T-cell (primary cell): Measurements from ENCODE around the gene MICA. TPM values are rescaled to one million over a fixed set of nuclear protein-coding genes. Genes with fewer than 3 reads are reported as not detected.
"Not testable (repeated sequence)": the region's sequence is repeated elsewhere in the genome, so short reads cannot be mapped to it uniquely, and the experiment has no call there.

Experiments used
- ATAC-seq, 4 experiments: fragments of 200-7000 bp in 3 of 4; fragments of 150-1000 bp in 1 of 4; cut with Tn5 transposase; replicated peaks in 1 of 4; 1 replicate in 3 of 4; 2 replicates in 1 of 4; pipeline ENCODE4 v1.10.0; 2021; ENCODE audit warnings: moderate library complexity in 3 of 4, mild to moderate bottlenecking in 2 of 4, moderate number of reproducible peaks in 1 of 4
- CTCF ChIA-PET, 2 donors: fragments of 300-600 bp; sonication (Branson Sonifier 250); formaldehyde crosslinking; loops; one replicate each; lab custom pipeline; 2022; ENCODE audit warnings: antibody characterized with exemption in 2 of 2; lab: Charles Lee
- POLR2A ChIA-PET, 2 donors: fragments of 300-600 bp; sonication (Branson Sonifier 250); formaldehyde crosslinking; loops; one replicate each; lab custom pipeline; 2022; ENCODE audit warnings: antibody characterized with exemption in 2 of 2; lab: Charles Lee
- DNase-seq, 35 experiments: peaks; one replicate each; pipeline versions ENCODE4 v3.0.0 to v3.0.0-alpha.2; 2013 to 2023
- H3K27ac ChIP-seq: one replicate; pipeline ENCODE4 v1.5.1; 2013; ENCODE audit warnings: low read length
- H3K27me3 ChIP-seq, 2 experiments: replicated peaks in 1 of 2; 1 replicate in 1 of 2; 2 replicates in 1 of 2; pipeline versions ENCODE4 v1.6.1 to v1.7.0; 2013; ENCODE audit warnings: low read length in 1 of 2, mixed read lengths in 1 of 2; ENCODE audit not compliant: control insufficient read depth in 2 of 2, insufficient read depth in 2 of 2; ENCODE audit errors: extremely low read depth in 1 of 2
- H3K36me3 ChIP-seq, 2 donors: 1 replicate in 1 of 2; 2 replicates in 1 of 2; pipeline versions ENCODE4 v1.6.1 to v1.7.0; 2013; ENCODE audit warnings: low read length in 1 of 2; ENCODE audit not compliant: control insufficient read depth in 2 of 2, insufficient read depth in 1 of 2; ENCODE audit errors: extremely low read depth in 1 of 2
- H3K4me1 ChIP-seq, 2 experiments: 1 replicate in 1 of 2; 2 replicates in 1 of 2; pipeline versions ENCODE4 v1.6.1 to v1.7.0; 2013; ENCODE audit warnings: low read length in 2 of 2, mixed read lengths in 1 of 2; ENCODE audit not compliant: insufficient read depth in 2 of 2, control insufficient read depth in 1 of 2; ENCODE audit errors: extremely low read depth in 1 of 2
- H3K4me3 ChIP-seq, 2 donors: 1 replicate in 1 of 2; 2 replicates in 1 of 2; pipeline versions ENCODE4 v1.5.1 to v1.7.0; 2013; ENCODE audit warnings: mild to moderate bottlenecking in 2 of 2, low read length in 1 of 2, moderate library complexity in 1 of 2; ENCODE audit not compliant: control insufficient read depth in 1 of 2; ENCODE audit errors: extremely low read depth in 1 of 2
- H3K9me3 ChIP-seq: 2 replicates; pipeline ENCODE4 v1.7.0; 2013
- H3K27ac Mint-ChIP-seq, 2 donors: one replicate each; pipeline ENCODE4 v1.8.0; 2020 to 2021; ENCODE audit warnings: mild to moderate bottlenecking in 2 of 2, mixed read lengths in 2 of 2
- H3K27me3 Mint-ChIP-seq, 2 donors: one replicate each; pipeline ENCODE4 v1.8.0; 2021 to 2022; ENCODE audit warnings: mixed read lengths in 2 of 2
- H3K36me3 Mint-ChIP-seq: one replicate; pipeline ENCODE4 v1.8.0; 2021; ENCODE audit warnings: mixed read lengths
- H3K4me1 Mint-ChIP-seq, 3 donors: one replicate each; pipeline ENCODE4 v1.8.0; 2020 to 2022; ENCODE audit warnings: mixed read lengths in 3 of 3, mild to moderate bottlenecking in 1 of 3
- H3K4me3 Mint-ChIP-seq, 3 donors: one replicate each; pipeline ENCODE4 v1.8.0; 2020 to 2022; ENCODE audit warnings: mild to moderate bottlenecking in 3 of 3, mixed read lengths in 3 of 3, moderate library complexity in 3 of 3
- H3K9me3 Mint-ChIP-seq, 3 donors: one replicate each; pipeline ENCODE4 v1.8.0; 2020 to 2022; ENCODE audit warnings: mixed read lengths in 3 of 3
- WGBS: methylation state at CpG from one replicate; pipeline ENCODE4 v1.1.5; 2013; ENCODE audit warnings: missing lambda C conversion rate; ENCODE audit not compliant: insufficient coverage; 5-methylcytosine and 5-hydroxymethylcytosine counted together
- total RNA-seq, 35 experiments: library from RNA in 6 of 35; stranded (reverse) in 6 of 35; fragments of 120-200 nt in 1 of 35; gene quantifications; one replicate each; pipeline versions ENCODE4 v1.2.1 to v1.2.4 and lab custom pipeline; 2013 to 2026

The MICA gene
- total RNA-seq, 5 donors from 2014 or later (not counting 1 experiment from before 2014, with no cell fraction given): 5.5 to 24.0 (median 14.9) TPM

DNA sequence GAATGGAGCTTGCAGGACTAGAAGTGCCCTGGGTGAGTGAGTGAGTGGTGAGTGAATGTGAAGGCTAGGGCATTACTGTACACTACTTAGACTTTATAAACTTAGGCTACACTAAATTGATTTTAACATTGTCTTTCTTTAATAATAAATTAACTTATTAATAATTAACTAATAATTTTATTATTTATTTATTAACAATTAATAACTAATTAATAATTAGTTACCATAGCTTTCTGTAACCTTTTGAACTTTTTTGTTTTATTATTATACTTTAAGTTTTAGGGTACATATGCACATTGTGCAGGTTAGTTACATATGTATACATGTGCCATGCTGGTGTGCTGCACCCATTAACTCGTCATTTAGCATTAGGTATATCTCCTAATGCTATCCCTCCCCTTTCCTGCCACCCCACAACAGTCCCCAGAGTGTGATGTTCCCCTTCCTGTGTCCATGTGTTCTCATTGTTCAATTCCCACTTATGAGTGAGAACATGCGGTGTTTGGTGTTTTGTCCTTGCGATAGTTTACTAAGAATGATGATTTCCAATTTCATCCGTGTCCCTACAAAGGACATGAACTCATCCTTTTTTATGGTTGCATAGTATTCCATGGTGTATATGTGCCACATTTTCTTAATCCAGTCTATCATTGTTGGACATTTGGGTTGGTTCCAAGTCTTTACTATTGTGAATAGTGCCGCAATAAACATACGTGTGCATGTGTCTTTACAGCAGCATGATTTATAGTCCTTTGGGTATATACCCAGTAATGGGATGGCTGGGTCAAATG is 43.8 kb downstream of the MICA start:
- ChIA-PET CTCF (interaction anchor here in 1 of 2 donors (0.5 kb wide), 1 partner anchor 46 kb away, joined by 3 read pairs; no protein-coding TSS in a partner anchor), POLR2A (interaction anchor here in 1 of 2 donors (0.6 kb wide), 1 partner anchor 42 kb away, joined by 3 read pairs; no protein-coding TSS in a partner anchor)
- H3K27me3 ChIP-seq: peaks cover 0 to 11% of the 10 kb centered on the region in 2 experiments
- WGBS: no CpG with 5 or more reads among the region's 6 CpGs
- H3K4me1 Mint-ChIP-seq, H3K9me3 ChIP-seq, H3K9me3 Mint-ChIP-seq, H3K36me3 Mint-ChIP-seq, H3K27ac ChIP-seq, DNase-seq, H3K27ac Mint-ChIP-seq, ATAC-seq, H3K4me1 ChIP-seq, H3K36me3 ChIP-seq, H3K4me3 Mint-ChIP-seq, H3K4me3 ChIP-seq: not testable (repeated sequence)
- H3K27me3 Mint-ChIP-seq: peaks cover 18 to 40% of the 10 kb centered on the region in 2 donors

DNA sequence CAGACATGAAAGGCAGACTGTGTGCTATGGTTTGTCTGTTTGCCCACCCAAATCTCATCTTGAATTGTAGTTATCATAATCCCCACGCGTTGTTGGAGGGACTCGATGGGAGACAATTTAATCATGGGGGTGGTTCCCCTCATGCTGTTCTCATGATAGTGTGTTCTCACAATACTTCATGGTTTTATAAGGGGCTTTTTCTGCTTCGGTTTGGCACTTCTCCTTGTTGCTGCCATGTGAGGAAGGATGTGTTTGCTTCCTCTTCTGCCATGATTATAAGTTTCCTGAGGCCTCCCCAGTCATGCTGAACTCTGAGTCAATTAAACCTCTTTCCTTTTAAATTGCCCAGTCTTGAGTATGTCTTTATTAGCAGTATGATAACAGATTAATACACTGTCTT is 47.4 kb downstream of the MICA start:
- POLR2A ChIA-PET: no interaction called here
- Histone ChIP-seq H3K27me3 (peaks cover 0 to 2% of the 10 kb centered on the region in 2 experiments), H3K4me1 (no peaks in the 10 kb centered on the region), H3K36me3 (no peaks in the 10 kb centered on the region), H3K4me3 (no peak overlapping the region), H3K27ac (no peak overlapping the region), H3K9me3 (peaks cover 17% of the 10 kb centered on the region)
- ATAC-seq (no peak), DNase-seq (no peak)
- H3K4me1 Mint-ChIP-seq: no peaks in the 10 kb centered on the region
- CTCF ChIA-PET: no interaction called here
- no peak overlapping the region for H3K4me3 Mint-ChIP-seq
- H3K36me3 Mint-ChIP-seq: peaks cover 5% of the 10 kb centered on the region
- WGBS: no CpG with 5 or more reads among the region's 4 CpGs
- H3K27ac Mint-ChIP-seq: no peak overlapping the region
- H3K27me3 Mint-ChIP-seq: peaks cover 11 to 17% of the 10 kb centered on the region in 2 donors
- peaks cover 4 to 13% (median 7%) of the 10 kb centered on the region in 3 donors for H3K9me3 Mint-ChIP-seq

DNA sequence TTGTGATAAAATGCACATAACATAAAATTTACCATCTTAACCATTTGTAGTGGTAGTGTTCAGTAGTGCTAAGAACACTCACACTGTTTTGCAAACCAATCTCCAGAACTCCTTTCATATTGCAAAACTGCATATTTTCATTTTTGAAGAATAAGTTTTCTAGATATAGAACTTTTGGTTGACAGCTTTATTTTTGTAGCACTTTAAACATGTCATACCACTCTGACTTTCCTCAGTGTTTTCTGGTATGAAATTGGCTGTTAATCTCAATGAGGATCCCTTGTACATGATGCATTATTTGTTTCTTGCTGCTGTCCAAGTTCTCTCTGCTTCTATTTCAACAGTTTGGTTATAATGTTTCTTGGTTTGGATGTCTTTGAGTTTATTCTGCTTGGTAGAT is 49.5 kb downstream of the MICA start:
- CTCF ChIA-PET: no interaction called here
- H3K27ac Mint-ChIP-seq: no peak overlapping the region

DNA sequence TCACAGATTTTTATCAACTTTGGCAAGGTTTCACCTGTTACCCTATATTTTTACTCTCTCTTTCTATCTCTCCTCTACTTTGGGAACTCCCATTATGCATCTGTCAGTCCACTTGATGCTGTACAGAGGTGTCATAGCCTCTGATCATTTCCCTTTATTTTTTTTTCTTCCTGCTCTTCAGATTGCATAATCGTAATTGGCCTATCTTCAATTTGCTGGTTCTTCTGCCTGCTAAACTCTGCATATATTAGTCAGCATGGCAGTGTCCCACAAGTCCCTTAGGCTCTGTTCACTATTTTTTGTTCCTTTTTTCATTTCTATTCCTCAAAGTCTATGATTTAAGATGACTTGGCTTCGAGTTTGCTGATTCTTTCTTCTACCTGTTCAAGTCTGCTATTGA is 49.9 kb downstream of the MICA start:
- H3K27ac ChIP-seq: no peak overlapping the region
- Mint-ChIP-seq H3K4me1 (no peaks in the 10 kb centered on the region), H3K27me3 (peaks cover 6 to 12% of the 10 kb centered on the region in 2 donors), H3K27ac (no peak overlapping the region), H3K9me3 (peaks cover 4 to 13% (median 7%) of the 10 kb centered on the region in 3 donors), H3K4me3 (no peak overlapping the region), H3K36me3 (peaks cover 5% of the 10 kb centered on the region)
- H3K9me3 ChIP-seq: peaks cover 17% of the 10 kb centered on the region
- no peak overlapping the region for H3K4me3 ChIP-seq
- H3K4me1 ChIP-seq: no peaks in the 10 kb centered on the region
- H3K27me3 ChIP-seq: no peaks in the 10 kb centered on the region
- no peaks in the 10 kb centered on the region for H3K36me3 ChIP-seq
- no peak for ATAC-seq
- CTCF ChIA-PET: no interaction called here
- POLR2A ChIA-PET: no interaction called here
- DNase-seq: no peak
- WGBS: 100% methylated on average over 1 of the region's 2 CpGs

More for the DNA sequence above, 49.5 kb downstream of the MICA start:
- Histone ChIP-seq H3K36me3 (no peaks in the 10 kb centered on the region), H3K4me3 (no peak overlapping the region), H3K27ac (no peak overlapping the region), H3K27me3 (no peaks in the 10 kb centered on the region), H3K9me3 (peaks cover 17% of the 10 kb centered on the region), H3K4me1 (no peaks in the 10 kb centered on the region)
- DNase-seq (no peak), ATAC-seq (no peak)
- peaks cover 6 to 12% of the 10 kb centered on the region in 2 donors for H3K27me3 Mint-ChIP-seq
- H3K4me3 Mint-ChIP-seq: no peak overlapping the region
- H3K9me3 Mint-ChIP-seq: peaks cover 4 to 13% (median 7%) of the 10 kb centered on the region in 3 donors
- POLR2A ChIA-PET: no interaction called here
- H3K36me3 Mint-ChIP-seq: peaks cover 5% of the 10 kb centered on the region
- H3K4me1 Mint-ChIP-seq: no peaks in the 10 kb centered on the region

DNA sequence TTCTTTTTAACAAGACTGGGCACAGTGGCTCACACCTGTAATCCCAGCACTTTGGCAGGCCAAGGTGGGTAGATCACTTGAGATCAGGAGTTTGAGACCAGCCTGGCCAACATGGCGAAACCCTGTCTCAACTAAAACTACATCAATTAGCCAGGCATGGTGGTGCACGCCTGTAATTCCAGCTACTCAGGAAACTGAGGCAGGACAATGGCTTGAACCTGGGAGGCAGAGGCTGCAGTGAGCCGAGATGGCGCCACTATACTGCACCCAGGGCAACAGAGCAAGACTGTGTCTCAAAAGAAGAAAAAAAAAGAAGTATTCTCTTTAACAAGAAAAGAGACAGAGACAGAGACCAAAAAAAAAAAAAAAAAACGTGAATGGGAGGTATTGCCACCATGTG is 56.5 kb downstream of the MICA start:
- H3K4me3 ChIP-seq, H3K9me3 Mint-ChIP-seq, H3K27ac ChIP-seq, POLR2A ChIA-PET, H3K27me3 Mint-ChIP-seq, H3K36me3 ChIP-seq, H3K4me3 Mint-ChIP-seq, H3K9me3 ChIP-seq, H3K27ac Mint-ChIP-seq, DNase-seq, H3K27me3 ChIP-seq, ATAC-seq: not testable (repeated sequence)
- peaks cover 12 to 23% of the 10 kb centered on the region in 2 experiments for H3K4me1 ChIP-seq
- Mint-ChIP-seq H3K36me3 (peaks cover 12% of the 10 kb centered on the region), H3K4me1 (peaks cover 25 to 33% (median 28%) of the 10 kb centered on the region in 3 donors)
- CTCF ChIA-PET: interaction anchor here in 1 of 2 donors (0.6 kb wide), 1 partner anchor 21 kb away, joined by 3 read pairs; no protein-coding TSS in a partner anchor
- WGBS: 93% methylated on average over 2 of the region's 5 CpGs

DNA sequence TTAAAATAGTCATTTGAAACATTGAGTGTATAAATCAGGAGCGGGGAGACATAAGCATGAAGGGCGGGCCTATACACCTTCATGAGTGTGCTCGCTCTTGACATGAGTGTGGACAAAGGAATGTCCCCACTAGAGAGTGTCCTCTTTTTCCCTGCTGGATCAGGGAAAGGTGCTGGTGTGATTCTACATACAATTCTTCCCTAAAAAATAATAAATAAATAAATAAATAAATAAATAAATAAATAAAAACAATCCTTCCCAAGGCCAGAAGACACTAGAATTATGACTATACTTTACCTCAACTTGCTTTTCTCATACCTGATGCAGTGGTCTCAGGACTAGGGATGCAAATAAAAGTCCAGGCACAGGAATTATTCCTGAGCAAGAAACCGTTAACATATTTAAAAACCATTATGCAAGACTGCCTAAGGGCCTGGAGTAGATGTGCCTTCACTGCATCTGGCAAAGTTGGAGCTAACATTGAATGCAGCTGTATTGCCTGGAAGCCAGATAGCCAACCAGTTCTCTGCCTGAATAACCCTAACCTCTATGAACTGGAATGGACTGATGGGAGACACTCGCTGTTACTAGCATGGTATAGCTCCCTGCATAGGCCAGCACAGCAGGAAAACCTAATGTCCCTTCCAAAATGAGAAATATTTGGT is 57.1 kb downstream of the MICA start:
- Histone ChIP-seq H3K27ac (no peak overlapping the region), H3K36me3 (peaks cover 0 to 13% of the 10 kb centered on the region in 2 donors), H3K27me3 (no peaks in the 10 kb centered on the region), H3K4me3 (no peak overlapping the region), H3K4me1 (peaks cover 19 to 28% of the 10 kb centered on the region in 2 experiments), H3K9me3 (no peaks in the 10 kb centered on the region)
- H3K36me3 Mint-ChIP-seq: peaks cover 18% of the 10 kb centered on the region
- ATAC-seq: no peak
- no peaks in the 10 kb centered on the region for H3K9me3 Mint-ChIP-seq
- H3K4me3 Mint-ChIP-seq: no peak overlapping the region
- peaks cover 0 to 2% of the 10 kb centered on the region in 2 donors for H3K27me3 Mint-ChIP-seq
- peak overlapping the region in 1 of 2 donors; percentile 52 for H3K27ac Mint-ChIP-seq
- CTCF ChIA-PET: interaction anchor here in 1 of 2 donors (1.2 kb wide), 1 partner anchor 138 kb away, joined by 3 read pairs; no protein-coding TSS in a partner anchor
- POLR2A ChIA-PET: no interaction called here
- WGBS: 100% methylated on average over 1 of the region's 5 CpGs
- DNase-seq: no peak
- H3K4me1 Mint-ChIP-seq: peaks cover 32 to 40% (median 34%) of the 10 kb centered on the region in 3 donors
